ENCODE measurements around the gene SMIM13.
"Not testable (repeated sequence)": the region's sequence is repeated elsewhere in the genome, so short reads cannot be mapped to it uniquely, and the experiment has no call there.

Gene SMIM13

GRCh38 chr6:11076540-11076939, 17.1 kb upstream of the SMIM13 start:
- TF ChIP-seq Cebpa-rat (IDR thresholded peaks at IDR 0.05), result no peak
- Histone ChIP-seq H3K36me3 (no peaks in the 10 kb centered on the region), H3K9me3 (replicated peaks in 1 of 11) (no peaks in the 10 kb centered on the region; a peak in 1 of 22 replicates), H3K4me3 (no peak overlapping the region), H3K27ac (no peak overlapping the region), H3K4me2 (no peak overlapping the region), H3K27me3 (no peaks in the 10 kb centered on the region), H4K20me1 (no peaks in the 10 kb centered on the region), H3K9ac (no peak overlapping the region), H3K4me1 (no peaks in the 10 kb centered on the region)

DNA sequence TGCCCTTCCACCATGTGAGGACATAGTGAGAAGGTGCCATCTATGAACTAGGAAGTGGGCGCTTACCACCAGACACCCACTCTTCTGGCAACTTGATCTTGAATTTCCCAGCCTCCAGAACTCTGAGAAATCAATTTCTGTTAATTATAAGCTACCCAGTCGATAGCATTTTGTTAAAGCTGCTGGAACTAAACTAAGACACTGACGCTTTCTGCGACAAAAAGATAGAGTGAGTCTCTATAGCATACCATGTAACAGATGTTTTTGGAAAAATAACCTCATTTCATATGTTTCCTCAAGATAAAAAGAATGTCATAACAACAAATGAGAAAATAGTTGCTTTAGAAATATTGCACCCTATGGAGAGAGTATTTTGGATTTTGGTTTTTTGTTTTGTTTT, 15.4 kb upstream of the SMIM13 start:
- no peak overlapping the region for H3K27ac ChIP-seq
- no peaks in the 10 kb centered on the region for H3K27me3 ChIP-seq
- no peaks in the 10 kb centered on the region; a peak in 1 of 22 replicates for H3K9me3 ChIP-seq (replicated peaks in 1 of 11)
- H4K20me1 ChIP-seq, result no peaks in the 10 kb centered on the region
- no peak overlapping the region for H3K9ac ChIP-seq
- H3K4me1 ChIP-seq, result no peaks in the 10 kb centered on the region
- H3K36me3 ChIP-seq, result no peaks in the 10 kb centered on the region
- H3K4me3 ChIP-seq, result no peak overlapping the region
- no peak for TF ChIP-seq Cebpa-rat (IDR thresholded peaks at IDR 0.05)
- H3K4me2 ChIP-seq, result no peak overlapping the region

DNA sequence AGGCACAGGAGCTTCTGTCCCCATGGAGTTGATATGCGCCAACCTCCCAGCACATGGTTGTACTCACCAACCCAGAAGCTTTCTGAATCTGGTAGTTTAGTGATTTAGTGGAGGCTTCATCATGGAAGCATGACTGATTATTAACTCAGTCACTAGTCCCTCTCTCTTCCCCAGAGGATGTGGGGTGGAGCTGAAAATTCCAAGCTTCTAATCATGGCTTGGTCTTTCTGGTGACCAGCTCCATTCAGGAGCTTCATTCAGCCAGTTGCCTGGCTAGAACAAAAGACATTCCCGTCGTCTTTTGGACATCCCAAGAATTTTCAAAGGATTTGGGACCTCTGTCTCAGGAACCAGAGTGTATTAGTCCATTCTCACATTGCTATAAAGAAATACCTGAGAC, 13.3 kb upstream of the SMIM13 start:
- H3K36me3 ChIP-seq, result no peaks in the 10 kb centered on the region
- H4K20me1 ChIP-seq, result no peaks in the 10 kb centered on the region
- no peaks in the 10 kb centered on the region for H3K4me1 ChIP-seq
- no peak overlapping the region for H3K4me3 ChIP-seq
- no peak for TF ChIP-seq Cebpa-rat (IDR thresholded peaks at IDR 0.05)
- H3K9ac ChIP-seq, result no peak overlapping the region
- no peak overlapping the region for H3K4me2 ChIP-seq
- no peaks in the 10 kb centered on the region; a peak in 1 of 22 replicates for H3K9me3 ChIP-seq (replicated peaks in 1 of 11)
- no peaks in the 10 kb centered on the region for H3K27me3 ChIP-seq
- no peak overlapping the region for H3K27ac ChIP-seq

DNA sequence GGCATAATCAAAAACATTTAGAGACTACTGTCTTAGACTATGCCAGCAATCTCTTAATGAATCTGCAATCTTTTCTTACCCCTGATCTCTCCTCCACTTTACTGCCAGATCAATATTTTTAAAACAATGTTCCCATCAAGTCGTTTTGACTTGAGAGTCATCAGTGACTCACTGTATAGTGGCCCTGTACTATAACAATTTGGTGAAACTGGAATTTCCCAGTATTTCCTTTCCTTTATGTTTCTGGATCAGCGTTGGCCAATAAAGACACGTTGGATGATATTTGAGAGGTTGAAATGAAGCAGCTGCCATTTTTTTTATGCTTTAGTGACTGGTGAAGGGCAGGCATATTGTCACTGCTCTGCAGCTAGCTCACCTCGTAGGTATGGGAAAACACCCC, 10.1 kb upstream of the SMIM13 start:
- no peaks in the 10 kb centered on the region for H3K36me3 ChIP-seq
- no peak overlapping the region for H3K27ac ChIP-seq
- H3K4me2 ChIP-seq, result no peak overlapping the region
- TF ChIP-seq Cebpa-rat (IDR thresholded peaks at IDR 0.05), result no peak
- H3K9ac ChIP-seq, result no peak overlapping the region
- H3K4me1 ChIP-seq, result no peaks in the 10 kb centered on the region
- no peaks in the 10 kb centered on the region for H3K27me3 ChIP-seq
- no peaks in the 10 kb centered on the region for H4K20me1 ChIP-seq
- H3K4me3 ChIP-seq, result no peak overlapping the region
- peaks cover 6 to 15% (median 9%) of the 10 kb centered on the region in 11 experiments; a peak in 16 of 22 replicates for H3K9me3 ChIP-seq (replicated peaks in 1 of 11)

DNA sequence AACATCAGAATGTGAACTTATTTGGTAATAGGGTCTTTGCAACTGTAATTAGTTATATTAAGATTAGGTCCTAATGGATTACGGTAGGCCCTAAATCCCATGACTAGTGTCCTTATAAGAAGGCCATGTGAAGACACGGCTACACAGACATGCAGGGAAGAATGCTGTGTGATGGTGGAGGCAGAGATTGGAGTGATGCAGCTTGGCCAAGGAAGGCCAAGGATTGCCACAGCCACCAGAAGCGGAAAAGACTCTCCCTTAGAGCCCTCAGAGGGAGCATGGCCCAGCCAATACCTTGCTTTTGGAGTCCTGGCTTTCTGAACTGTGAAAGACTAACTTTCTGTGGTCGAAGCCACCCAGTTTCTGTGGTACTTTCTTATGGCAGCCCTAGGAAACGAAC, 9.7 kb upstream of the SMIM13 start:
- no peak overlapping the region for H3K4me2 ChIP-seq
- no peak overlapping the region for H3K4me3 ChIP-seq
- no peak overlapping the region for H3K27ac ChIP-seq

GRCh38 chr6:11085758-11086435, 7.7 kb upstream of the SMIM13 start:
- H3K27me3 ChIP-seq, result no peaks in the 10 kb centered on the region
- no peak overlapping the region for H3K27ac ChIP-seq
- H3K4me2 ChIP-seq, result no peak overlapping the region
- no peak overlapping the region for H3K9ac ChIP-seq
- no peaks in the 10 kb centered on the region for H3K36me3 ChIP-seq
- TF ChIP-seq Cebpa-rat (IDR thresholded peaks at IDR 0.05), result no peak
- no peaks in the 10 kb centered on the region for H4K20me1 ChIP-seq
- H3K9me3 ChIP-seq (replicated peaks in 1 of 11), result peaks cover 6 to 15% (median 9%) of the 10 kb centered on the region in 11 experiments; a peak in 16 of 22 replicates
- H3K4me3 ChIP-seq, result no peak overlapping the region
- H3K4me1 ChIP-seq, result peaks cover 0 to 1% (median 0%) of the 10 kb centered on the region in 10 experiments; a peak in 3 of 20 replicates

More for the DNA sequence above, 9.7 kb upstream of the SMIM13 start:
- Histone ChIP-seq H4K20me1 (no peaks in the 10 kb centered on the region), H3K4me1 (no peaks in the 10 kb centered on the region), H3K9me3 (replicated peaks in 1 of 11) (peaks cover 6 to 15% (median 9%) of the 10 kb centered on the region in 11 experiments; a peak in 16 of 22 replicates), H3K9ac (no peak overlapping the region), H3K36me3 (no peaks in the 10 kb centered on the region), H3K27me3 (no peaks in the 10 kb centered on the region)
- TF ChIP-seq Cebpa-rat (IDR thresholded peaks at IDR 0.05), result no peak

DNA sequence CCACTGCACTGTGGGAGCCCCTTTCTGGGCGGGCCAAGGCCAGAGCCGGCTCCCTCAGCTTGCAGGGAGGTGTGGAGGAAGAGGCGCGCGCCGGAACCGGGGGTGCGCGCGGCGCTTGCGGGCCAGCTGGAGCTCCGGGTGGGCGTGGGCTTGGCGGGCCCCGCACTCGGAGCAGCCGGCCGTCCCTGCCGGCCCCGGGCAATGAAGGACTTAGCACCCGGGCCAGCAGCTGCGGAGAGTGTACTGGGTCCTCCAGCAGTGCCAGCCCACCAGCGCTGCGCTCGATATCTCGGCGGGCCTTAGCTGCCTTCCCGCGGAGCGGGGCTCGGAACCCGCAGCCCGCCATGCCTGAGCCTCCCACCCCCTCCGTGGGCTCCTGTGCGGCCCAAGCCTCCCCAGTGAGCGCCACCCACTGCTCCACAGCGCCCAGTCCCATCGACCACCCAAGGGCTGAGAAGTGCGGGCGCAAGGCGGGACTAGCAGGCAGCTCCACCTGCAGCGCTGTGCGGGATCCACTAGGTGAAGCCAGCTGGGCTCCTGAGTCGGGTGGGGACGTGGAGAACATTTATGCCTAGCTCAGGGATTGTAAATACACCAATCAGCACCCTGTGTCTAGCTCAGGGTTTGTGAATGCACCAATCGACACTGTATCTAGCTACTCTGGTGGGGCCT, 6.4 kb upstream of the SMIM13 start:
- H3K4me2 ChIP-seq, H3K27ac ChIP-seq, H3K4me3 ChIP-seq, H3K27me3 ChIP-seq, H4K20me1 ChIP-seq, H3K36me3 ChIP-seq, H3K9ac ChIP-seq: not testable (repeated sequence)
- Histone ChIP-seq H3K4me1 (peaks cover 0 to 13% (median 10%) of the 10 kb centered on the region in 10 experiments; a peak in 14 of 20 replicates), H3K9me3 (replicated peaks in 1 of 11) (peaks cover 6 to 15% (median 9%) of the 10 kb centered on the region in 11 experiments; a peak in 16 of 22 replicates)

DNA sequence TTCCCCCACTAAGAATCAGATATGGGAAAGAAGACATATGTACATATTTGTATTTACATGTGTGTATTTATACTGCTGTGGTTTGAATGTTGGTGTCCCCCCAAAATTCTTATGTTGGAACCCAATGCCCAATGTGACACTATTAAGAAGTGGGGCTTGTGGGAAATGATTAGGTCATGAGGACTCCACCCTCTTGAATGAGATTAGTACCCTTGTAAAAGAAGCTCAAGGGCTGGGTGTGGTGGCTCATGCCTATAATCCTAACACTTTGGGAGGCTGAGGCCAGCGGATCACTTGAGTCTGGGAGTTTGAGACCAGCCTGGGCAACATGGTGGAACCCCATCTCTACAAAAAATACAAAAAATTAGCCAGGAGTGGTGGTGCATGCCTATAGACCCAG, 3.9 kb upstream of the SMIM13 start:
- Histone ChIP-seq H3K9ac (no peak overlapping the region), H3K9me3 (replicated peaks in 1 of 11) (peaks cover 6 to 15% (median 9%) of the 10 kb centered on the region in 11 experiments; a peak in 16 of 22 replicates), H4K20me1 (peaks cover 0 to 3% (median 0%) of the 10 kb centered on the region in 11 experiments; a peak in 2 of 22 replicates), H3K27ac (no peak overlapping the region), H3K4me1 (peaks cover 8 to 21% (median 17%) of the 10 kb centered on the region in 10 experiments), H3K4me3 (no peak overlapping the region), H3K27me3 (no peaks in the 10 kb centered on the region), H3K36me3 (no peaks in the 10 kb centered on the region), H3K4me2 (no peak overlapping the region)
- no peak for TF ChIP-seq Cebpa-rat (IDR thresholded peaks at IDR 0.05)

- not testable (repeated sequence) for H3K4me3 ChIP-seq, H3K27me3 ChIP-seq, H3K27ac ChIP-seq, H3K9ac ChIP-seq, H3K36me3 ChIP-seq
- H4K20me1 ChIP-seq, result peaks cover 0 to 14% (median 10%) of the 10 kb centered on the region in 11 experiments; a peak in 9 of 22 replicates
- peak overlapping the region in 3 of 11 experiments; percentile 3 to 50 (median 34); a peak in 5 of 22 replicates for H3K4me2 ChIP-seq
- peaks cover 6 to 15% (median 9%) of the 10 kb centered on the region in 11 experiments; a peak in 16 of 22 replicates for H3K9me3 ChIP-seq (replicated peaks in 1 of 11)
- H3K4me1 ChIP-seq, result peaks cover 22 to 34% (median 32%) of the 10 kb centered on the region in 10 experiments
Measured at GRCh38 chr6:11091141-11091540, 2.5 kb upstream of the SMIM13 start.
